Astrocyte (in vitro differentiated cells and primary cell): Measurements from ENCODE around the gene GSAP. TPM values are rescaled to one million over a fixed set of nuclear protein-coding genes. Genes with fewer than 3 reads are reported as not detected.

Experiments used
- DNase-seq: peaks from one replicate; pipeline ENCODE4 v3.0.0-alpha.2; 2010; ENCODE audit warnings: low read depth
- FAIRE-seq: peaks from 2 replicates; lab custom pipeline; 2011; peaks lifted over from hg19 to GRCh38; lab: Jason Lieb, UNC
- H2AFZ ChIP-seq: 2 replicates; pipeline ENCODE4 v1.6.0; 2012; ENCODE audit warnings: low read depth, low read length, inconsistent platforms
- H3K27ac ChIP-seq: 2 replicates; pipeline ENCODE4 v1.5.1; 2011; ENCODE audit warnings: low read depth, low read length, inconsistent platforms
- H3K27me3 ChIP-seq: 2 replicates; pipeline ENCODE4 v1.6.0; 2011; ENCODE audit warnings: low read length, inconsistent platforms; ENCODE audit not compliant: insufficient read depth
- H3K36me3 ChIP-seq: 2 replicates; pipeline ENCODE4 v1.5.1; 2011; ENCODE audit warnings: low read length, inconsistent platforms; ENCODE audit not compliant: insufficient read depth
- H3K4me1 ChIP-seq: 2 replicates; pipeline ENCODE4 v1.5.1; 2011; ENCODE audit warnings: low read length, inconsistent platforms; ENCODE audit not compliant: insufficient read depth
- H3K4me2 ChIP-seq: 2 replicates; pipeline ENCODE4 v1.6.0; 2012; ENCODE audit warnings: low read length, inconsistent platforms
- H3K4me3 ChIP-seq: 2 replicates; pipeline ENCODE4 v1.5.1; 2011; ENCODE audit warnings: low read depth, mild to moderate bottlenecking, low read length, inconsistent platforms; ENCODE audit not compliant: insufficient read depth
- H3K79me2 ChIP-seq: 2 replicates; pipeline ENCODE4 v1.6.0; 2012; ENCODE audit warnings: mild to moderate bottlenecking, low read length, inconsistent platforms; ENCODE audit not compliant: insufficient read depth
- H3K9ac ChIP-seq: 2 replicates; pipeline ENCODE4 v1.6.0; 2012; ENCODE audit warnings: mild to moderate bottlenecking, low read length, inconsistent platforms
- H3K9me3 ChIP-seq: 2 replicates; pipeline ENCODE4 v1.5.1; 2012; ENCODE audit warnings: low read depth, mild to moderate bottlenecking, low read length, inconsistent platforms; ENCODE audit not compliant: insufficient read depth
- H4K20me1 ChIP-seq: 2 replicates; pipeline ENCODE4 v1.6.0; 2012; ENCODE audit warnings: low read length, inconsistent platforms; ENCODE audit not compliant: insufficient read depth
- H3K27ac Mint-ChIP-seq: one replicate; pipeline ENCODE4 v1.8.0; 2021; ENCODE audit warnings: mild to moderate bottlenecking, mixed read lengths; ENCODE audit not compliant: unreplicated experiment
- H3K27me3 Mint-ChIP-seq: one replicate; pipeline ENCODE4 v1.8.0; 2021; ENCODE audit warnings: low read depth, mixed read lengths; ENCODE audit not compliant: unreplicated experiment
- H3K36me3 Mint-ChIP-seq: one replicate; pipeline ENCODE4 v1.8.0; 2021; ENCODE audit warnings: low read depth, mixed read lengths; ENCODE audit not compliant: unreplicated experiment
- H3K4me1 Mint-ChIP-seq: one replicate; pipeline ENCODE4 v1.8.0; 2021; ENCODE audit warnings: low read depth, mixed read lengths; ENCODE audit not compliant: unreplicated experiment
- H3K4me3 Mint-ChIP-seq: one replicate; pipeline ENCODE4 v1.8.0; 2021; ENCODE audit warnings: mild to moderate bottlenecking, moderate library complexity, mixed read lengths; ENCODE audit not compliant: unreplicated experiment
- H3K9me3 Mint-ChIP-seq: one replicate; pipeline ENCODE4 v1.8.0; 2021; ENCODE audit warnings: mild to moderate bottlenecking, mixed read lengths; ENCODE audit not compliant: unreplicated experiment
- EZH2 ChIP-seq: IDR thresholded peaks from 2 replicates; pipeline ENCODE4 v1.6.1; 2012; ENCODE audit warnings: mild to moderate bottlenecking, low read length, inconsistent platforms; ENCODE audit not compliant: insufficient read depth
- total RNA-seq: library from RNA; stranded (reverse); gene quantifications from 2 replicates; pipeline ENCODE4 v1.2.1, GENCODE V29; 2021
- TF ChIP-seq, protein P1 (sequence below): IDR thresholded peaks from 2 replicates; pipeline ENCODE4 v1.5.1; 2011; ENCODE audit warnings: low read depth, mild to moderate bottlenecking, inconsistent platforms, low read length, moderate library complexity; ENCODE audit not compliant: insufficient read depth

The GSAP gene
- total RNA-seq, 1 donor from 2014 or later: 4.1 TPM

DNA sequence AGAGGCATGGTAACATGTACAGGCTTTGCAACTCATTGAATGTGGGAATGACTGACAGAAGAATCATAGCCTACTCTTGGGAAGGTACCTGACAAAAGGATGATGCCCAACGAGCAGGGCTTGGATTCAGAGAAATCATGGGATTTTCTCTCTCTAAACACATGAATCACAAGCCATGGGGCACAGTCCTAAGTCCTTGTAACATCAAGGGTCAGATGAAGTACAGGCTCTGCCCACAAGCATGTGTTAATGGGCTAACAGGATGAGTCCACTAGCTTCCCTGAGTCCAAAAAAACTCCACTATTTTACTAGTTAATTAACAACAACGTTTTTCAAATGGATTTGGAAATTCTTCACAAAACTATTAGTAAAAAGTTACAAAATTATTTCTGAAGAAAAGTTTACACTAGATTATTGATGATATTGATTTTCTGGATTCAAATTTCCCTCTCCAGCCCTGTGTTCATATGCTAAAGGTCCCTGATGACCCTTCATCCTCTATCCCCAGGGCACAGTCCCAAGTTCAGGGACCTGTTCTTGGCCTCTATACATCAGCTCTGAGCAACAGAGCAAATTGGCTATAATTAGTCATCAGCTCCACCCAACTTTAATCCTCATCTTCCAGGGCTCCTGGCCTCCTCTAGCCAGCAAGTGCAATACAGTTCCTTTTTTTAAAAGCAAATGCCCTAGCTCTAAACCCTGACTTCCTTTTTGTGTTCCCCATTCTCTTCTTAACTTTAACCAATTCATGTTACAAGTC is 99.8 kb downstream of the GSAP start:
- H4K20me1 ChIP-seq: no peaks in the 10 kb centered on the region
- H3K27me3 ChIP-seq: no peaks in the 10 kb centered on the region
- no peaks in the 10 kb centered on the region for H3K36me3 ChIP-seq
- peaks cover 2% of the 10 kb centered on the region for H3K36me3 Mint-ChIP-seq
- H3K9ac ChIP-seq: no peak overlapping the region
- FAIRE-seq (no peak), DNase-seq (no peak)
- no peak overlapping the region for H3K27ac Mint-ChIP-seq
- H3K27me3 Mint-ChIP-seq: no peaks in the 10 kb centered on the region
- no peaks in the 10 kb centered on the region for H3K4me1 Mint-ChIP-seq
- no peaks in the 10 kb centered on the region for H3K4me1 ChIP-seq
- H3K4me2 ChIP-seq: no peak overlapping the region
- H3K9me3 ChIP-seq: no peaks in the 10 kb centered on the region
- H2AFZ ChIP-seq: no peak overlapping the region
- H3K9me3 Mint-ChIP-seq: no peaks in the 10 kb centered on the region
- no peaks in the 10 kb centered on the region for H3K79me2 ChIP-seq
- no peak overlapping the region for H3K27ac ChIP-seq
- H3K4me3 ChIP-seq: no peak overlapping the region
- TF ChIP-seq, protein P1, sequence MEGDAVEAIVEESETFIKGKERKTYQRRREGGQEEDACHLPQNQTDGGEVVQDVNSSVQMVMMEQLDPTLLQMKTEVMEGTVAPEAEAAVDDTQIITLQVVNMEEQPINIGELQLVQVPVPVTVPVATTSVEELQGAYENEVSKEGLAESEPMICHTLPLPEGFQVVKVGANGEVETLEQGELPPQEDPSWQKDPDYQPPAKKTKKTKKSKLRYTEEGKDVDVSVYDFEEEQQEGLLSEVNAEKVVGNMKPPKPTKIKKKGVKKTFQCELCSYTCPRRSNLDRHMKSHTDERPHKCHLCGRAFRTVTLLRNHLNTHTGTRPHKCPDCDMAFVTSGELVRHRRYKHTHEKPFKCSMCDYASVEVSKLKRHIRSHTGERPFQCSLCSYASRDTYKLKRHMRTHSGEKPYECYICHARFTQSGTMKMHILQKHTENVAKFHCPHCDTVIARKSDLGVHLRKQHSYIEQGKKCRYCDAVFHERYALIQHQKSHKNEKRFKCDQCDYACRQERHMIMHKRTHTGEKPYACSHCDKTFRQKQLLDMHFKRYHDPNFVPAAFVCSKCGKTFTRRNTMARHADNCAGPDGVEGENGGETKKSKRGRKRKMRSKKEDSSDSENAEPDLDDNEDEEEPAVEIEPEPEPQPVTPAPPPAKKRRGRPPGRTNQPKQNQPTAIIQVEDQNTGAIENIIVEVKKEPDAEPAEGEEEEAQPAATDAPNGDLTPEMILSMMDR: no peak
- no peak for TF ChIP-seq EZH2
- no peak overlapping the region for H3K4me3 Mint-ChIP-seq

DNA sequence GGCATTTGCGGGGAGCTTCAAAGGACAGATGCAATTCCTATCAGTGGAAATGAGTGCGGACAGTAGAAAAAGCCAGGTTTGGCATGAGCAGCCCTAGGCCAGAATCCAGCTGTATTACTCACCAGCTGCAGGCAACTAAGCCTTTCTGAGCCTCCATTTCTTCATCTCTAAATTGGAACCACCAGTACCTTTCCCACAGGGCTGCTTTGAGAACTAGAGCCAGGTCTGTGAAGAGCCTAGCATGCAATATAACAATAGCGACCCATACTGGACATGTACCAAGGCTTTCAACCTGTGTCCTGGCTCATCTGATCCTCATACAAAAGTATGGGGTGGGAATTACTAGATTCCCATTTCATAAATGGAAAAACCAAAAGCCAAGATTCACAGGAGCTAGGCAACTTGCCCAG is 101.0 kb downstream of the GSAP start:
- no peak for FAIRE-seq

More for the DNA sequence above, 101.0 kb downstream of the GSAP start:
- Mint-ChIP-seq H3K4me3 (no peak overlapping the region), H3K36me3 (no peaks in the 10 kb centered on the region), H3K27ac (no peak overlapping the region), H3K4me1 (no peaks in the 10 kb centered on the region), H3K27me3 (no peaks in the 10 kb centered on the region), H3K9me3 (no peaks in the 10 kb centered on the region)
- Histone ChIP-seq H3K27ac (no peak overlapping the region), H3K9me3 (no peaks in the 10 kb centered on the region), H3K27me3 (no peaks in the 10 kb centered on the region), H4K20me1 (no peaks in the 10 kb centered on the region), H3K9ac (no peak overlapping the region), H3K36me3 (no peaks in the 10 kb centered on the region), H3K4me3 (no peak overlapping the region), H3K79me2 (no peaks in the 10 kb centered on the region), H3K4me1 (no peaks in the 10 kb centered on the region), H3K4me2 (no peak overlapping the region), H2AFZ (no peak overlapping the region)
- no peak for DNase-seq
- TF ChIP-seq EZH2: no peak
- TF ChIP-seq, protein P1: no peak
